Trophoblast cell (in vitro differentiated cells and primary cell): ENCODE measurements around the gene NEB.
A peak's percentile ranks its signal among the peaks of the same experiment; 100 is the strongest.

Experiments
- DNase-seq, 2 donors: peaks; one replicate each; pipeline ENCODE4 v3.0.0-alpha.2; 2016
- H2AFZ ChIP-seq: 2 replicates; pipeline ENCODE4 v1.6.1; 2013; ENCODE audit warnings: low read length, moderate library complexity, mild to moderate bottlenecking; ENCODE audit not compliant: insufficient read depth, poor library complexity
- H2AK5ac ChIP-seq: 2 replicates; pipeline ENCODE4 v1.6.1; 2013; ENCODE audit warnings: mild to moderate bottlenecking, low read length
- H2BK120ac ChIP-seq: 2 replicates; pipeline ENCODE4 v1.6.1; 2013; ENCODE audit warnings: low read length, mild to moderate bottlenecking, moderate library complexity; ENCODE audit not compliant: insufficient read depth, poor library complexity
- H2BK12ac ChIP-seq: 2 replicates; pipeline ENCODE4 v1.6.1; 2013; ENCODE audit warnings: mild to moderate bottlenecking, low read length, moderate library complexity
- H2BK5ac ChIP-seq: 2 replicates; pipeline ENCODE4 v1.6.1; 2013; ENCODE audit warnings: low read length, low read depth, moderate library complexity, mild to moderate bottlenecking; ENCODE audit not compliant: poor library complexity
- H3K14ac ChIP-seq: 2 replicates; pipeline ENCODE4 v1.6.1; 2013; ENCODE audit warnings: mild to moderate bottlenecking, low read length
- H3K18ac ChIP-seq: 2 replicates; pipeline ENCODE4 v1.6.1; 2013; ENCODE audit warnings: mild to moderate bottlenecking, low read length
- H3K23ac ChIP-seq: 2 replicates; pipeline ENCODE4 v1.6.1; 2013; ENCODE audit warnings: low read length
- H3K27ac ChIP-seq: 2 replicates; pipeline ENCODE4 v1.5.1; 2013; ENCODE audit warnings: low read depth, mild to moderate bottlenecking, inconsistent platforms, low read length, moderate library complexity
- H3K27me3 ChIP-seq: 2 replicates; pipeline ENCODE4 v1.6.1; 2013; ENCODE audit warnings: inconsistent platforms, mild to moderate bottlenecking, low read length, moderate library complexity; ENCODE audit not compliant: insufficient read depth
- H3K36me3 ChIP-seq, 2 experiments: 1 replicate in 1 of 2; 2 replicates in 1 of 2; pipeline ENCODE4 v1.6.1; 2013; ENCODE audit warnings: low read length in 2 of 2, mild to moderate bottlenecking in 2 of 2, moderate library complexity in 1 of 2; ENCODE audit not compliant: insufficient read depth in 2 of 2, control insufficient read depth in 1 of 2
- H3K4ac ChIP-seq: 2 replicates; pipeline ENCODE4 v1.6.1; 2013; ENCODE audit warnings: low read depth, mild to moderate bottlenecking, low read length, moderate library complexity
- H3K4me1 ChIP-seq, 2 experiments: 1 replicate in 1 of 2; 2 replicates in 1 of 2; pipeline ENCODE4 v1.6.1; 2013; ENCODE audit warnings: low read length in 2 of 2, mild to moderate bottlenecking in 2 of 2, moderate library complexity in 1 of 2; ENCODE audit not compliant: insufficient read depth in 2 of 2, control insufficient read depth in 1 of 2
- H3K4me2 ChIP-seq: 2 replicates; pipeline ENCODE4 v1.6.1; 2013; ENCODE audit warnings: inconsistent platforms, mild to moderate bottlenecking, low read length, moderate library complexity
- H3K4me3 ChIP-seq: 2 replicates; pipeline ENCODE4 v1.5.1; 2013; ENCODE audit warnings: mild to moderate bottlenecking, low read depth, low read length, inconsistent platforms
- H3K79me1 ChIP-seq: one replicate; pipeline ENCODE4 v1.6.1; 2013; ENCODE audit warnings: low read length
- H3K79me2 ChIP-seq: 2 replicates; pipeline ENCODE4 v1.6.1; 2013; ENCODE audit warnings: low read length, mild to moderate bottlenecking; ENCODE audit not compliant: control insufficient read depth, insufficient read depth, poor library complexity
- H3K9ac ChIP-seq: 2 replicates; pipeline ENCODE4 v1.6.1; 2013; ENCODE audit warnings: mild to moderate bottlenecking, low read length
- H3K9me3 ChIP-seq: 2 replicates; pipeline ENCODE4 v1.6.1; 2013; ENCODE audit warnings: low read depth, mild to moderate bottlenecking, control low read depth, inconsistent platforms, low read length; ENCODE audit not compliant: insufficient read depth
- H4K12ac ChIP-seq: 2 replicates; pipeline ENCODE4 v1.6.1; 2013; ENCODE audit warnings: low read depth, mild to moderate bottlenecking, low read length, moderate library complexity
- H4K8ac ChIP-seq: 2 replicates; pipeline ENCODE4 v1.6.1; 2013; ENCODE audit warnings: low read depth, mild to moderate bottlenecking, low read length, moderate library complexity
- H4K91ac ChIP-seq: one replicate; pipeline ENCODE4 v1.6.1; 2013; ENCODE audit warnings: low read depth, mild to moderate bottlenecking, low read length, moderate library complexity
- WGBS: extraction: QIAGEN DNeasy Blood & Tissue Kit; methylation state at CpG from one replicate; pipeline ENCODE4 v1.1.7; 2013; ENCODE audit warnings: missing lambda C conversion rate; ENCODE audit not compliant: insufficient read length, insufficient coverage; ENCODE audit errors: extremely low coverage; 5-methylcytosine and 5-hydroxymethylcytosine counted together

The NEB gene

DNA sequence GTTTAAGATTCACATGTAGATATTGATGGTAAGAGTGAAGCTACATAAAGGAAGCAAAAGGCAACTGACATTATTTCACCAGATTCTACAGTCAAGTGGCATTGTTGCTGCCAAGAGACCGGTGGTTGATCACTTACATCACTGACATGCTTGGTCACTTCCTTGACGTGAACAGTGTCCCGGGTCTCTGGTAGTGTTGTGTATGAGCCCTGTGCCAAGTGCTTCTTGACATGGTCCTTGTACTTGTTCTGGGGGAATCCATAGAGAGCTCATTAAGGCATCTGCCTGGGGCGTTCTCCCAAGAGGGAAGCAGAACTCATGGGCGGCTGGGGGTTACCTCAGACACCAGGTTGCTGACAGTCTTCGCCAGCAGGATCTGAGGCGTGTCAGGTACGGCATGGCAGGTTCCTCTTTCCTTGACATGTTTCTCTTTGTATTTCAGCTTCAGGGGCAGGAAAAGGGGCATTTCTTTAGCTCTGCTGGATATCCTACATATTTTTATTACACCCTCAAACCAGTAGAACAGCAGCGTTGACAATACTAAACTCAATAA lies 208.4 kb downstream of the NEB start:
- Histone ChIP-seq H3K14ac (peak overlapping the region; percentile 7), H3K36me3 (peaks cover 0 to 1% of the 10 kb centered on the region in 2 experiments), H3K79me2 (no peaks in the 10 kb centered on the region), H2BK5ac (no peak overlapping the region), H2BK12ac (no peak overlapping the region), H3K4me2 (no peak overlapping the region), H3K79me1 (peaks cover 6% of the 10 kb centered on the region), H3K9ac (no peak overlapping the region), H3K4ac (no peak overlapping the region), H2AFZ (no peak overlapping the region), H3K27me3 (no peaks in the 10 kb centered on the region), H4K12ac (no peak overlapping the region), H3K4me1 (peaks cover 2 to 10% of the 10 kb centered on the region in 2 experiments), H3K27ac (no peak overlapping the region), H2AK5ac (no peak overlapping the region), H3K4me3 (no peak overlapping the region), H4K91ac (no peak overlapping the region), H3K18ac (no peak overlapping the region), H2BK120ac (no peak overlapping the region), H3K23ac (no peak overlapping the region), H4K8ac (no peak overlapping the region), H3K9me3 (peaks cover 1% of the 10 kb centered on the region)
- no CpG with 5 or more reads among the region's 9 CpGs for WGBS
- DNase-seq = no peak

DNA sequence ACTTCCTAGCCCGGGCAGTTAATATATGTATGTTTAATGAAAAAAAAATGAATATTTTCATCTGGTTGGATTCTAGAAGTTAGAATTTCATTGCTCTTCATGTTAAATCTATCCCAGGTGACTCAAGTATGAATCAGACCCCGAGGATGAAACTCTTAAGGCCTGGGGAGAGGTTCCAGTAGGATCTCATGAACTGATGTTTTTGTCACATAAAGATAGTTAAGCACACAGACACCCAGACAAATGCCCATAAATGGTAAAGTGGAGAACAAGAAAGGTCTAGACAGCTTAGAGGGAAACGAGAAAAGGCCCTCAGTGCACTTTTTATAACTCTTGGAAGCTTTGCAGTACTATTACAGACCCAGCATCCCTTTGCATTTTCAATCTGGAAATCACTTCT lies 210.4 kb downstream of the NEB start:
- Histone ChIP-seq H3K23ac (no peak overlapping the region), H3K9ac (no peak overlapping the region), H4K91ac (no peak overlapping the region), H3K18ac (no peak overlapping the region), H3K14ac (no peak overlapping the region), H3K36me3 (peaks cover 0 to 1% of the 10 kb centered on the region in 2 experiments), H3K9me3 (no peaks in the 10 kb centered on the region), H3K27ac (no peak overlapping the region), H2AFZ (no peak overlapping the region), H2AK5ac (no peak overlapping the region), H3K4me3 (no peak overlapping the region), H2BK5ac (no peak overlapping the region), H3K79me2 (no peaks in the 10 kb centered on the region), H3K4ac (no peak overlapping the region), H3K27me3 (no peaks in the 10 kb centered on the region), H2BK120ac (no peak overlapping the region), H4K12ac (no peak overlapping the region), H2BK12ac (no peak overlapping the region), H4K8ac (no peak overlapping the region), H3K79me1 (peaks cover 8% of the 10 kb centered on the region), H3K4me2 (no peak overlapping the region), H3K4me1 (peaks cover 2 to 13% of the 10 kb centered on the region in 2 experiments)
- WGBS = no CpG with 5 or more reads among the region's 3 CpGs
- no peak for DNase-seq

GRCh38 chr2:151522556-151522955 lies 211.7 kb downstream of the NEB start:
- H2BK12ac ChIP-seq = no peak overlapping the region
- H3K4me3 ChIP-seq = no peak overlapping the region
- H3K9ac ChIP-seq = no peak overlapping the region
- peaks cover 0 to 1% of the 10 kb centered on the region in 2 experiments for H3K36me3 ChIP-seq
- no peak overlapping the region for H2AFZ ChIP-seq
- no peak overlapping the region for H4K12ac ChIP-seq
- H3K9me3 ChIP-seq = no peaks in the 10 kb centered on the region
- peak; percentile 93 to 94 for DNase-seq
- H3K79me2 ChIP-seq = no peaks in the 10 kb centered on the region
- H3K4me1 ChIP-seq = peaks cover 2 to 13% of the 10 kb centered on the region in 2 experiments
- H2AK5ac ChIP-seq = no peak overlapping the region
- no peak overlapping the region for H4K8ac ChIP-seq
- no peak overlapping the region for H3K23ac ChIP-seq
- H2BK5ac ChIP-seq = peak overlapping the region; percentile 4
- no peak overlapping the region for H3K18ac ChIP-seq
- H4K91ac ChIP-seq = peak overlapping the region; percentile 20
- H3K4ac ChIP-seq = no peak overlapping the region
- H3K27me3 ChIP-seq = no peaks in the 10 kb centered on the region
- no peak overlapping the region for H3K4me2 ChIP-seq
- peaks cover 8% of the 10 kb centered on the region for H3K79me1 ChIP-seq
- no peak overlapping the region for H2BK120ac ChIP-seq
- peak overlapping the region; percentile 17 for H3K27ac ChIP-seq
- no peak overlapping the region for H3K14ac ChIP-seq
- no CpG with 5 or more reads among the region's 7 CpGs for WGBS

- Histone ChIP-seq H4K91ac (no peak overlapping the region), H3K18ac (no peak overlapping the region), H3K27ac (peak overlapping the region; percentile 71), H2BK12ac (no peak overlapping the region), H3K9me3 (no peaks in the 10 kb centered on the region), H3K4me3 (no peak overlapping the region), H3K4ac (no peak overlapping the region), H2BK5ac (peak overlapping the region; percentile 73), H3K79me2 (no peaks in the 10 kb centered on the region), H3K27me3 (no peaks in the 10 kb centered on the region), H4K8ac (no peak overlapping the region), H3K36me3 (no peaks in the 10 kb centered on the region), H3K14ac (peak overlapping the region; percentile 61), H2BK120ac (peak overlapping the region; percentile 22), H3K23ac (no peak overlapping the region), H3K9ac (no peak overlapping the region), H2AFZ (no peak overlapping the region), H3K4me1 (peaks cover 2 to 13% of the 10 kb centered on the region in 2 experiments), H3K4me2 (peak overlapping the region; percentile 6), H4K12ac (no peak overlapping the region), H2AK5ac (no peak overlapping the region), H3K79me1 (peaks cover 8% of the 10 kb centered on the region)
- peak in 1 of 2 donors; percentile 4 for DNase-seq
- no CpG with 5 or more reads among the region's 1 CpG for WGBS
These were observed 213.3 kb downstream of the NEB start for GRCh38 chr2:151520976-151521375.
